GM12878 (cell line): ENCODE results near the gene GOLIM4. TPM values are rescaled to one million over a fixed set of nuclear protein-coding genes. Genes with fewer than 3 reads are reported as not detected.

Source experiments
- ATAC-seq: fragments of 200-7000 bp; cut with Tn5 transposase; 3 replicates; pipeline ENCODE4 v1.9.1; 2020; ENCODE audit warnings: mild to moderate bottlenecking, moderate library complexity
- BruUV-seq: library from RNA; stranded (reverse); fragments of 400-500 nt; replicated peaks from 2 replicates; lab custom pipeline; 2021; lab: Mats Ljungman, UMichigan
- CTCF ChIA-PET: fragments of 300-600 bp; sonication (Branson Sonifier 250); formaldehyde crosslinking; extraction: SDS; loops from one replicate; lab custom pipeline; 2021; ENCODE audit warnings: inconsistent platforms; lab: Yijun Ruan, JAX
- POLR2A ChIA-PET: fragments of 350-600 bp; formaldehyde crosslinking; extraction: SDS; loops from one replicate; lab custom pipeline; 2021; ENCODE audit warnings: inconsistent platforms; lab: Charles Lee
- RAD21 ChIA-PET: fragments of 300-600 bp; sonication (Branson Sonifier 250); formaldehyde crosslinking; loops from one replicate; lab custom pipeline; 2023; ENCODE audit warnings: antibody characterized with exemption; ENCODE audit not compliant: unreplicated experiment; lab: Charles Lee
- SMC1A ChIA-PET: fragments of 300-600 bp; sonication (Branson Sonifier 250); formaldehyde crosslinking; loops from one replicate; lab custom pipeline; 2023; ENCODE audit not compliant: unreplicated experiment, uncharacterized antibody; lab: Charles Lee
- DNase-seq: peaks from one replicate; pipeline ENCODE4 v3.0.0-alpha.2; 2011; ENCODE audit warnings: low read depth, low spot score
- FAIRE-seq: peaks from 3 replicates; lab custom pipeline; 2011; peaks lifted over from hg19 to GRCh38; lab: Jason Lieb, UNC
- H2AFZ ChIP-seq: 2 replicates; pipeline ENCODE4 v1.6.0; 2011; ENCODE audit warnings: low read depth, low read length, control low read depth; ENCODE audit not compliant: control insufficient read depth
- H3K27ac ChIP-seq: 2 replicates; pipeline ENCODE4 v1.5.1; 2011; ENCODE audit warnings: control low read depth; ENCODE audit not compliant: control insufficient read depth, insufficient read depth
- H3K27me3 ChIP-seq, 2 experiments: replicated peaks in 1 of 2; 2 replicates each; pipeline versions ENCODE4 v1.6.0 to v1.6.1; 2011; ENCODE audit warnings: low read length in 1 of 2; ENCODE audit not compliant: control insufficient read depth in 2 of 2, insufficient read depth in 2 of 2
- H3K36me3 ChIP-seq, 2 experiments: 2 replicates each; pipeline ENCODE4 v1.5.1; 2011; ENCODE audit warnings: low read length in 1 of 2; ENCODE audit not compliant: control insufficient read depth in 2 of 2, insufficient read depth in 2 of 2
- H3K4me1 ChIP-seq: 2 replicates; pipeline ENCODE4 v1.6.1; 2011; ENCODE audit warnings: mild to moderate bottlenecking, low read length, moderate library complexity, mixed read lengths; ENCODE audit not compliant: control insufficient read depth, insufficient read depth
- H3K4me2 ChIP-seq: 2 replicates; pipeline ENCODE4 v1.6.0; 2011; ENCODE audit warnings: control low read depth; ENCODE audit not compliant: control insufficient read depth, insufficient read depth
- H3K4me3 ChIP-seq: fragments of 200-600 bp; sonication (generic); 2 replicates; pipeline ENCODE4 v1.5.1; 2016
- H3K79me2 ChIP-seq: 2 replicates; pipeline ENCODE4 v1.6.0; 2011; ENCODE audit warnings: low read length; ENCODE audit not compliant: control insufficient read depth, insufficient read depth
- H3K9ac ChIP-seq: 2 replicates; pipeline ENCODE4 v1.8.0; 2011; ENCODE audit warnings: low read length, control low read depth, mixed read lengths; ENCODE audit not compliant: control insufficient read depth, insufficient read depth
- H3K9me3 ChIP-seq: replicated peaks from 3 replicates; pipeline ENCODE4 v1.5.1; 2011; ENCODE audit warnings: mild to moderate bottlenecking, low read length; ENCODE audit not compliant: control insufficient read depth, insufficient read depth
- H4K20me1 ChIP-seq: 2 replicates; pipeline ENCODE4 v1.6.0; 2011; ENCODE audit not compliant: control insufficient read depth, insufficient read depth
- CBX3 ChIP-seq: fragments of 200-600 bp; sonication (generic); IDR thresholded peaks from 2 replicates; pipeline ENCODE4 v1.6.1; 2016; ENCODE audit warnings: low read depth, borderline replicate concordance
- E4F1 ChIP-seq: fragments of 450-650 bp; IDR thresholded peaks from 2 replicates; pipeline ENCODE4 v1.6.1; 2018; ENCODE audit warnings: borderline replicate concordance, mild to moderate bottlenecking; ENCODE audit not compliant: partially characterized antibody
- ESRRA ChIP-seq: IDR thresholded peaks from 2 replicates; pipeline ENCODE4 v1.6.1; 2012; ENCODE audit warnings: mild to moderate bottlenecking, low read length, improper control_type of control experiment
- ETV6 ChIP-seq, 2 experiments: fragments of 450-650 bp in 1 of 2; IDR thresholded peaks in 1 of 2; conservative IDR thresholded peaks in 1 of 2; 2 replicates each; pipeline ENCODE4 v1.6.1; 2014; ENCODE audit warnings: antibody characterized with exemption in 1 of 2, borderline replicate concordance in 1 of 2, low read depth in 1 of 2, mild to moderate bottlenecking in 1 of 2, moderate library complexity in 1 of 2
- MEF2B ChIP-seq: fragments of 450-650 bp; IDR thresholded peaks from 2 replicates; pipeline ENCODE4 v1.6.1; 2018; ENCODE audit warnings: mild to moderate bottlenecking, moderate library complexity; ENCODE audit not compliant: partially characterized antibody, poor library complexity, severe bottlenecking
- NBN ChIP-seq: fragments of 450-650 bp; IDR thresholded peaks from 2 replicates; pipeline ENCODE4 v1.6.1; 2016
- NR2C1 ChIP-seq: fragments of 450-650 bp; IDR thresholded peaks from 2 replicates; pipeline ENCODE4 v1.6.1; 2017; ENCODE audit warnings: antibody characterized with exemption, mild to moderate bottlenecking, moderate library complexity
- POLR2AphosphoS2 ChIP-seq: IDR thresholded peaks from 2 replicates; pipeline ENCODE4 v1.6.1; 2011; ENCODE audit warnings: low read depth, mild to moderate bottlenecking, low read length, improper control_type of control experiment, moderate library complexity
- POLR2AphosphoS5 ChIP-seq: IDR thresholded peaks from 2 replicates; pipeline ENCODE4 v1.6.1; 2011; ENCODE audit warnings: mild to moderate bottlenecking, low read length, inconsistent platforms
- TCF12 ChIP-seq: IDR thresholded peaks from 2 replicates; pipeline ENCODE4 v1.6.1; 2011; ENCODE audit warnings: low read depth, mild to moderate bottlenecking, low read length
- ZBTB4 ChIP-seq: fragments of 450-650 bp; formaldehyde crosslinking; IDR thresholded peaks from 2 replicates; pipeline ENCODE4 v1.4.0; 2022; ENCODE audit warnings: mild to moderate bottlenecking, moderate library complexity
- WGBS: methylation state at CpG from one replicate; pipeline ENCODE4 v1.1.6; 2016; ENCODE audit warnings: low lambda C conversion rate; ENCODE audit not compliant: insufficient replicate concordance, insufficient coverage; ENCODE audit errors: missing lambda C conversion rate; 5-methylcytosine and 5-hydroxymethylcytosine counted together
- in situ Hi-C: fragments of 300-500 bp; cut with MboI; formaldehyde crosslinking; loops from 9 replicates; pipeline ENCODE4 v1.14.3; 2018; ENCODE audit warnings: mixed read lengths
- intact Hi-C: fragments of 100-400 bp; cut with micrococcal nuclease; formaldehyde crosslinking; loops from one replicate; pipeline ENCODE4 v1.14.2; 2022; ENCODE audit not compliant: unreplicated experiment
- polyA plus RNA-seq, 11 experiments: library from polyadenylated mRNA; depleted of rRNA in 4 of 11; unstranded in 6 of 11; stranded (reverse) in 5 of 11; fragments of >200 nt; fragmentation: Nextera tagmentation in 4 of 11; fragmentation: Illumina TruSeq in 1 of 11; extraction: Ambion mirVana in 4 of 11; extraction: Trizol in 1 of 11; gene quantifications; 1 replicate in 1 of 11; 2 replicates in 10 of 11; pipeline versions ENCODE4 v1.2.1 to v1.2.3, GENCODE V29; 2011 to 2016; ENCODE audit warnings: inconsistent platforms in 2 of 11, missing spikeins in 2 of 11, low read depth in 1 of 11
- total RNA-seq, 4 experiments: library from RNA; depleted of rRNA in 3 of 4; stranded (reverse); fragments of >200 nt in 3 of 4; fragmentation: Illumina TruSeq in 1 of 4; extraction: Trizol in 1 of 4; gene quantifications; 2 replicates each; pipeline versions ENCODE4 v1.2.1 to v1.2.3, GENCODE V29; 2013 to 2021

GOLIM4 gene
- total and polyA plus RNA-seq, 10 of the 15 experiments (the other 5 are each of a cell fraction or from before 2014, with no cell fraction given), result 11.1 to 32.4 (median 19.3) TPM

DNA sequence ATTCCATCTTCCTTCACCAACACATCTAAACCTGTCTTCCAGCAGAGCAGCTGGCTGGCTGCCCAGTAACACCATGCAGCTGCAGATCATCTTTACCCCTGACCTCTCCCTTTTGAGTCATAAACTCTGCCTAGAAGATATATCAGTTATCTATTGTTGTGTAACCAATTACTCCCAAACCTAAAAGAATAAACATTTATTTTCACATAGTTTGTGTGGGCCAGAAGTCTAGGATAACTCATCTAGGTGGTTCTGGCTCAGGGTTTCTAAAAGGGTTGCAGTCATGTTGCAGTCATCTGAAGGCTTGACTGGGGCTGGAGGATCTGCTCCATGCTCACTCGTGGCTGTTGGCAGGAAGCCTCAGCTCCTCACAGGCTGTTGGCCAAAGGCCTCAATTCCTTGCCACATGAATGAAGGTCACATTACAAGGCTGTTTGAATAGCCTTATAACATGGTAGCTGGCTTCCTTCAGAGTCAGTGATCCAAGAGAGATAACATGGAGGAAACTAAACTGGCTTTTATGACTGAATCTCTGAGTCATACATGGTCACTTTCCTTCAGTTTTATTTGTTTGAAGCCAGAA, 92.8 kb downstream of the GOLIM4 start:
- POLR2A ChIA-PET, result no interaction called here
- Histone ChIP-seq H3K79me2 (no peaks in the 10 kb centered on the region), H3K4me3 (no peak overlapping the region), H3K9me3 (no peaks in the 10 kb centered on the region), H3K4me1 (no peaks in the 10 kb centered on the region), H3K27me3 (no peaks in the 10 kb centered on the region), H3K4me2 (no peak overlapping the region), H3K27ac (no peak overlapping the region), H2AFZ (no peak overlapping the region), H4K20me1 (no peaks in the 10 kb centered on the region), H3K36me3 (no peaks in the 10 kb centered on the region), H3K9ac (no peak overlapping the region)
- 0% methylated on average over 1 of the region's 1 CpG for WGBS
- no TSS peak for BruUV-seq
- intact Hi-C loops (no loop called here), in situ Hi-C loops (no loop called here)
- CTCF ChIA-PET, result no interaction called here
- no peak for DNase-seq
- no peak for TF ChIP-seq POLR2AphosphoS2
- SMC1A ChIA-PET, result interaction anchor here (0.6 kb wide), 1 partner anchor 191 kb away, joined by 3 read pairs; no protein-coding TSS in a partner anchor
- RAD21 ChIA-PET, result no interaction called here
- no peak for ATAC-seq
- no peak for FAIRE-seq

GRCh38 chr3:168001244-168001643, 94.5 kb downstream of the GOLIM4 start:
- WGBS, result 5% methylated on average over 1 of the region's 1 CpG
- CTCF ChIA-PET, result no interaction called here
- TF ChIP-seq NBN (no peak), ETV6 (conservative IDR thresholded peaks at IDR 0.05 in 1 of 2, IDR thresholded peaks at IDR 0.05 in 1 of 2; ENCODE audit: borderline replicate concordance in 1 of 2, low read depth in 1 of 2) (no peak), NR2C1 (no peak), MEF2B (no peak), ZBTB4 (no peak), TCF12 (no peak), CBX3 (no peak), E4F1 (no peak), ESRRA (no peak), POLR2AphosphoS5 (no peak)

More at GRCh38 chr3:168001244-168001643, 94.5 kb downstream of the GOLIM4 start:
- in situ Hi-C loops (no loop called here), intact Hi-C loops (no loop called here)
- no peak overlapping the region for H3K9ac ChIP-seq
- DNase-seq (no peak), FAIRE-seq (no peak), ATAC-seq (no peak)
- ChIA-PET SMC1A (no interaction called here), RAD21 (no interaction called here), POLR2A (no interaction called here)
- no peak overlapping the region for H2AFZ ChIP-seq
- no peak overlapping the region for H3K27ac ChIP-seq
- no peaks in the 10 kb centered on the region for H4K20me1 ChIP-seq
- BruUV-seq, result no TSS peak
- H3K79me2 ChIP-seq, result no peaks in the 10 kb centered on the region
- no peak overlapping the region for H3K4me3 ChIP-seq
- no peaks in the 10 kb centered on the region for H3K36me3 ChIP-seq
- no peaks in the 10 kb centered on the region for H3K27me3 ChIP-seq
- no peaks in the 10 kb centered on the region for H3K4me1 ChIP-seq
- H3K9me3 ChIP-seq, result no peaks in the 10 kb centered on the region
- no peak overlapping the region for H3K4me2 ChIP-seq
